Colonic mucosa (tissue), 4 donors: ENCODE results near the gene TMTC2. TPM values are rescaled to one million over a fixed set of nuclear protein-coding genes. Genes with fewer than 3 reads are reported as not detected.

Experiments used
- DNase-seq: peaks from one replicate; pipeline ENCODE4 v3.0.0-alpha.2; 2020
- H3K27ac ChIP-seq: fragments of 200-600 bp; one replicate; pipeline ENCODE4 v1.8.0; 2021
- H3K27me3 ChIP-seq: fragments of 200-600 bp; one replicate; pipeline ENCODE4 v1.8.0; 2021
- H3K36me3 ChIP-seq: fragments of 200-600 bp; one replicate; pipeline ENCODE4 v1.8.0; 2021
- H3K4me1 ChIP-seq: fragments of 200-600 bp; one replicate; pipeline ENCODE4 v1.8.0; 2021; ENCODE audit warnings: mild to moderate bottlenecking
- H3K4me3 ChIP-seq: fragments of 200-600 bp; one replicate; pipeline ENCODE4 v1.8.0; 2021
- H3K9ac ChIP-seq, 2 donors: one replicate each; pipeline ENCODE4 v1.7.0; 2013; ENCODE audit warnings: control low read depth in 2 of 2, low read depth in 2 of 2, low read length in 2 of 2
- H3K9me3 ChIP-seq: fragments of 200-600 bp; one replicate; pipeline ENCODE4 v1.8.0; 2021
- CTCF ChIP-seq: fragments of 200-600 bp; IDR thresholded peaks from one replicate; pipeline ENCODE4 v1.8.0; 2022; ENCODE audit warnings: antibody characterized with exemption, mild to moderate bottlenecking
- intact Hi-C: fragments of 100-400 bp; cut with DNase I; formaldehyde crosslinking; loops from one replicate; pipeline ENCODE4 v1.14.1; 2022
- total RNA-seq, 2 donors: library from RNA; stranded (reverse); fragmentation: NEBNext Ultra II Directional in 1 of 2; extraction: Animal tissue kit (Norgen Biotek cat#: 25700) in 1 of 2; gene quantifications; one replicate each; pipeline ENCODE4 v1.2.1, GENCODE V29; 2021
- donor health status: healthy.
- donor health status: DM: no; HTN: no; CAD: no.
- donor health status: DM: no; HTN: no; CAD: no.

TMTC2 gene
- total RNA-seq, 2 donors from 2014 or later = 12.2 to 20.6 TPM

GRCh38 chr12:83149987-83150386 lies 463.3 kb downstream of the TMTC2 start:
- Histone ChIP-seq H3K4me1 (no peaks in the 10 kb centered on the region), H3K27me3 (no peaks in the 10 kb centered on the region), H3K9me3 (no peaks in the 10 kb centered on the region), H3K27ac (no peak overlapping the region), H3K36me3 (no peaks in the 10 kb centered on the region), H3K9ac (no peak overlapping the region), H3K4me3 (no peak overlapping the region)
- intact Hi-C loops = no loop called here
- DNase-seq = no peak
- TF ChIP-seq CTCF = no peak

- no peaks in the 10 kb centered on the region for H3K36me3 ChIP-seq
- DNase-seq = no peak
- H3K9me3 ChIP-seq = no peaks in the 10 kb centered on the region
- TF ChIP-seq CTCF = no peak
- H3K27me3 ChIP-seq = no peaks in the 10 kb centered on the region
- no peak overlapping the region for H3K9ac ChIP-seq
- no peak overlapping the region for H3K4me3 ChIP-seq
- no peak overlapping the region for H3K27ac ChIP-seq
- no peaks in the 10 kb centered on the region for H3K4me1 ChIP-seq
- intact Hi-C loops = no loop called here
Measured at GRCh38 chr12:83150465-83151189, 463.9 kb downstream of the TMTC2 start.

- no peaks in the 10 kb centered on the region for H3K4me1 ChIP-seq
- no peaks in the 10 kb centered on the region for H3K9me3 ChIP-seq
- no peak overlapping the region for H3K9ac ChIP-seq
- intact Hi-C loops = no loop called here
- TF ChIP-seq CTCF = no peak
- no peaks in the 10 kb centered on the region for H3K36me3 ChIP-seq
- H3K27me3 ChIP-seq = no peaks in the 10 kb centered on the region
- no peak overlapping the region for H3K27ac ChIP-seq
- DNase-seq = no peak
- no peak overlapping the region for H3K4me3 ChIP-seq
Measured at GRCh38 chr12:83153177-83153576, 466.5 kb downstream of the TMTC2 start.

- H3K4me1 ChIP-seq = no peaks in the 10 kb centered on the region
- no peak for TF ChIP-seq CTCF
- intact Hi-C loops = no loop called here
- DNase-seq = no peak
- H3K36me3 ChIP-seq = no peaks in the 10 kb centered on the region
- H3K9ac ChIP-seq = no peak overlapping the region
- no peak overlapping the region for H3K27ac ChIP-seq
- no peaks in the 10 kb centered on the region for H3K27me3 ChIP-seq
- no peaks in the 10 kb centered on the region for H3K9me3 ChIP-seq
- no peak overlapping the region for H3K4me3 ChIP-seq
Measured at GRCh38 chr12:83156815-83157214, 470.1 kb downstream of the TMTC2 start.

GRCh38 chr12:83157604-83158003 lies 470.9 kb downstream of the TMTC2 start:
- H3K4me1 ChIP-seq = no peaks in the 10 kb centered on the region
- intact Hi-C loops = no loop called here
- no peaks in the 10 kb centered on the region for H3K36me3 ChIP-seq
- H3K27ac ChIP-seq = no peak overlapping the region
- H3K4me3 ChIP-seq = no peak overlapping the region
- H3K9ac ChIP-seq = no peak overlapping the region
- no peaks in the 10 kb centered on the region for H3K27me3 ChIP-seq
- no peak for TF ChIP-seq CTCF
- H3K9me3 ChIP-seq = no peaks in the 10 kb centered on the region
- DNase-seq = no peak
